ENCODE measurements around the gene CDC73. TPM values are rescaled to one million over a fixed set of nuclear protein-coding genes. Genes with fewer than 3 reads are reported as not detected.

Gene CDC73
- total and polyA plus RNA-seq, 2 of the 13 experiments (the other 11 are each of a cell fraction or from before 2014, with no cell fraction given), result 20.2 to 26.3 TPM

- Histone ChIP-seq H3K27me3 (ENCODE audit: control insufficient read depth in 1 of 2, insufficient read depth in 2 of 2, low read length in 2 of 2) (no peaks in the 10 kb centered on the region; a peak in 1 of 5 replicates), H3K79me2 (ENCODE audit: insufficient read depth, low read length) (peaks cover 31% of the 10 kb centered on the region), H3K4me2 (ENCODE audit: low read depth, low read length) (peak overlapping the region; percentile 76), H2AFZ (ENCODE audit: low read length) (peak overlapping the region; percentile 70), H4K20me1 (ENCODE audit: insufficient read depth, low read length) (no peaks in the 10 kb centered on the region), H3K9me3 (ENCODE audit: low read length) (no peaks in the 10 kb centered on the region), H3K4me1 (ENCODE audit: insufficient read depth, low read length) (peaks cover 50% of the 10 kb centered on the region), H3K4me3 (replicated peaks in 1 of 3; ENCODE audit: insufficient read depth in 1 of 3, low read depth in 2 of 3, low read length in 3 of 3) (peak overlapping the region; percentile 70 to 93 (median 82)), H3K36me3 (replicated peaks in 1 of 2; ENCODE audit: control insufficient read depth in 1 of 2, insufficient read depth in 2 of 2, low read length in 2 of 2) (peaks cover 2 to 10% of the 10 kb centered on the region in 2 experiments; a peak in 4 of 5 replicates), H3K27ac (ENCODE audit: extremely low read length, insufficient read depth, low read length) (peak overlapping the region; percentile 89), H3K9ac (ENCODE audit: insufficient read depth, low read depth, low read length) (peak overlapping the region; percentile 78)
- in situ Hi-C loops (cut with HindIII; ENCODE audit: extremely low pct_ligation_motif_present, low pct_unique_long_range_greater_than_20kb) (no loop called here), intact Hi-C loops (cut with micrococcal nuclease; ENCODE audit: unreplicated experiment) (loop anchor here (1.0 kb wide), 1 partner anchor 44 kb away; no protein-coding TSS in a partner anchor)
- no peak for FAIRE-seq
- ATAC-seq, result peak; percentile 57
- CTCF ChIA-PET (ENCODE audit: low intra/inter-chr PET ratio, low total read pairs), result interaction anchor here (1.3 kb wide), 1 partner anchor 17 kb away, joined by 4 read pairs; no protein-coding TSS in a partner anchor
- 2% methylated on average over 5 of the region's 24 CpGs for WGBS (ENCODE audit: low lambda C conversion rate)
- BruUV-seq (replicated peaks), result TSS peak; percentile 55
- POLR2A ChIA-PET, result interaction anchor here (1.6 to 2.9 kb wide), 4 partner anchors 11 to 46 kb away, joined by 10 to 31 read pairs (median 18); partner anchors contain the start of genes CDC73, RO60 and UCHL5
- DNase-seq (ENCODE audit: low spot score), result peak; percentile 23
- no peak for TF ChIP-seq STAT5B (CRISPR knock-in tag; IDR thresholded peaks at IDR 0.05)
- TF ChIP-seq, protein P1, sequence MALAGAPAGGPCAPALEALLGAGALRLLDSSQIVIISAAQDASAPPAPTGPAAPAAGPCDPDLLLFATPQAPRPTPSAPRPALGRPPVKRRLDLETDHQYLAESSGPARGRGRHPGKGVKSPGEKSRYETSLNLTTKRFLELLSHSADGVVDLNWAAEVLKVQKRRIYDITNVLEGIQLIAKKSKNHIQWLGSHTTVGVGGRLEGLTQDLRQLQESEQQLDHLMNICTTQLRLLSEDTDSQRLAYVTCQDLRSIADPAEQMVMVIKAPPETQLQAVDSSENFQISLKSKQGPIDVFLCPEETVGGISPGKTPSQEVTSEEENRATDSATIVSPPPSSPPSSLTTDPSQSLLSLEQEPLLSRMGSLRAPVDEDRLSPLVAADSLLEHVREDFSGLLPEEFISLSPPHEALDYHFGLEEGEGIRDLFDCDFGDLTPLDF (CRISPR knock-in tag; IDR thresholded peaks at IDR 0.05), result no peak
- TF ChIP-seq EP300 (IDR thresholded peaks at IDR 0.05; ENCODE audit: low read depth in 2 of 2, low read length in 2 of 2), result no peak
- TF ChIP-seq EP300 (CRISPR knock-in tag; IDR thresholded peaks at IDR 0.05; ENCODE audit: borderline replicate concordance), result no peak
- peak; percentile 42; the same call in 1 of the 2 replicates for TF ChIP-seq ZNF350 (CRISPR knock-in tag; IDR thresholded peaks at IDR 0.05; ENCODE audit: borderline replicate concordance, low read depth)
- TF ChIP-seq ZNF557 (CRISPR knock-in tag; IDR thresholded peaks at IDR 0.05), result no peak
- TF ChIP-seq, protein P2, sequence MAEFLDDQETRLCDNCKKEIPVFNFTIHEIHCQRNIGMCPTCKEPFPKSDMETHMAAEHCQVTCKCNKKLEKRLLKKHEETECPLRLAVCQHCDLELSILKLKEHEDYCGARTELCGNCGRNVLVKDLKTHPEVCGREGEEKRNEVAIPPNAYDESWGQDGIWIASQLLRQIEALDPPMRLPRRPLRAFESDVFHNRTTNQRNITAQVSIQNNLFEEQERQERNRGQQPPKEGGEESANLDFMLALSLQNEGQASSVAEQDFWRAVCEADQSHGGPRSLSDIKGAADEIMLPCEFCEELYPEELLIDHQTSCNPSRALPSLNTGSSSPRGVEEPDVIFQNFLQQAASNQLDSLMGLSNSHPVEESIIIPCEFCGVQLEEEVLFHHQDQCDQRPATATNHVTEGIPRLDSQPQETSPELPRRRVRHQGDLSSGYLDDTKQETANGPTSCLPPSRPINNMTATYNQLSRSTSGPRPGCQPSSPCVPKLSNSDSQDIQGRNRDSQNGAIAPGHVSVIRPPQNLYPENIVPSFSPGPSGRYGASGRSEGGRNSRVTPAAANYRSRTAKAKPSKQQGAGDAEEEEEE (CRISPR knock-in tag; IDR thresholded peaks at IDR 0.05; ENCODE audit: borderline replicate concordance), result no peak
- TF ChIP-seq, protein P3, sequence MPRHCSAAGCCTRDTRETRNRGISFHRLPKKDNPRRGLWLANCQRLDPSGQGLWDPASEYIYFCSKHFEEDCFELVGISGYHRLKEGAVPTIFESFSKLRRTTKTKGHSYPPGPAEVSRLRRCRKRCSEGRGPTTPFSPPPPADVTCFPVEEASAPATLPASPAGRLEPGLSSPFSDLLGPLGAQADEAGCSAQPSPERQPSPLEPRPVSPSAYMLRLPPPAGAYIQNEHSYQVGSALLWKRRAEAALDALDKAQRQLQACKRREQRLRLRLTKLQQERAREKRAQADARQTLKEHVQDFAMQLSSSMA (CRISPR knock-in tag; IDR thresholded peaks at IDR 0.05), result no peak
- TF ChIP-seq, protein P4, sequence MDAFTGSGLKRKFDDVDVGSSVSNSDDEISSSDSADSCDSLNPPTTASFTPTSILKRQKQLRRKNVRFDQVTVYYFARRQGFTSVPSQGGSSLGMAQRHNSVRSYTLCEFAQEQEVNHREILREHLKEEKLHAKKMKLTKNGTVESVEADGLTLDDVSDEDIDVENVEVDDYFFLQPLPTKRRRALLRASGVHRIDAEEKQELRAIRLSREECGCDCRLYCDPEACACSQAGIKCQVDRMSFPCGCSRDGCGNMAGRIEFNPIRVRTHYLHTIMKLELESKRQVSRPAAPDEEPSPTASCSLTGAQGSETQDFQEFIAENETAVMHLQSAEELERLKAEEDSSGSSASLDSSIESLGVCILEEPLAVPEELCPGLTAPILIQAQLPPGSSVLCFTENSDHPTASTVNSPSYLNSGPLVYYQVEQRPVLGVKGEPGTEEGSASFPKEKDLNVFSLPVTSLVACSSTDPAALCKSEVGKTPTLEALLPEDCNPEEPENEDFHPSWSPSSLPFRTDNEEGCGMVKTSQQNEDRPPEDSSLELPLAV (CRISPR knock-in tag; conservative IDR thresholded peaks at IDR 0.05; ENCODE audit: low read depth), result no peak
- TF ChIP-seq HBP1 (CRISPR knock-in tag; IDR thresholded peaks at IDR 0.05; ENCODE audit: low read depth), result no peak
- TF ChIP-seq, protein P5, sequence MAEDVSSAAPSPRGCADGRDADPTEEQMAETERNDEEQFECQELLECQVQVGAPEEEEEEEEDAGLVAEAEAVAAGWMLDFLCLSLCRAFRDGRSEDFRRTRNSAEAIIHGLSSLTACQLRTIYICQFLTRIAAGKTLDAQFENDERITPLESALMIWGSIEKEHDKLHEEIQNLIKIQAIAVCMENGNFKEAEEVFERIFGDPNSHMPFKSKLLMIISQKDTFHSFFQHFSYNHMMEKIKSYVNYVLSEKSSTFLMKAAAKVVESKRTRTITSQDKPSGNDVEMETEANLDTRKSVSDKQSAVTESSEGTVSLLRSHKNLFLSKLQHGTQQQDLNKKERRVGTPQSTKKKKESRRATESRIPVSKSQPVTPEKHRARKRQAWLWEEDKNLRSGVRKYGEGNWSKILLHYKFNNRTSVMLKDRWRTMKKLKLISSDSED (CRISPR knock-in tag; IDR thresholded peaks at IDR 0.05), result no peak
- no peak for TF ChIP-seq ZKSCAN8 (CRISPR knock-in tag; IDR thresholded peaks at IDR 0.05; ENCODE audit: borderline replicate concordance)
- TF ChIP-seq MATR3 (CRISPR knock-in tag; IDR thresholded peaks at IDR 0.05), result no peak
- no peak for TF ChIP-seq FOXA3 (CRISPR knock-in tag; IDR thresholded peaks at IDR 0.05)
- no peak for TF ChIP-seq AHR (CRISPR knock-in tag; IDR thresholded peaks at IDR 0.05)
- no peak for TF ChIP-seq SALL2 (CRISPR knock-in tag; IDR thresholded peaks at IDR 0.05)
- no peak for TF ChIP-seq NR1H2 (CRISPR knock-in tag; IDR thresholded peaks at IDR 0.05; ENCODE audit: borderline replicate concordance, low read depth)
Observed at GRCh38 chr1:193104502-193104906, 17.3 kb upstream of the CDC73 start.

All from HepG2 (cell line).